Thoracic aorta (tissue), 2 donors: ENCODE measurements around the gene GLYATL1. TPM values are rescaled to one million over a fixed set of nuclear protein-coding genes. Genes with fewer than 3 reads are reported as not detected.

Source experiments
- ATAC-seq: fragments of 150-250 bp; one replicate; pipeline ENCODE4 v1.8.0; 2017; ENCODE audit warnings: low read depth; ENCODE audit not compliant: insufficient number of reproducible peaks, low FRiP score
- DNase-seq: peaks from one replicate; pipeline ENCODE4 v3.0.0-alpha.2; 2020; ENCODE audit warnings: low spot score
- H3K27ac ChIP-seq, 2 donors: fragments of 200-600 bp; sonication (generic); 1 replicate in 1 of 2; 2 replicates in 1 of 2; pipeline ENCODE4 v1.5.1; 2016; ENCODE audit warnings: mild to moderate bottlenecking in 2 of 2, moderate library complexity in 2 of 2
- H3K27me3 ChIP-seq: fragments of 200-600 bp; sonication (generic); replicated peaks from 2 replicates; pipeline ENCODE4 v1.6.0; 2016; ENCODE audit warnings: mild to moderate bottlenecking; ENCODE audit not compliant: insufficient read depth
- H3K36me3 ChIP-seq: fragments of 200-600 bp; sonication (generic); one replicate; pipeline ENCODE4 v1.5.1; 2016
- H3K4me1 ChIP-seq, 2 donors: fragments of 200-600 bp; sonication (generic); 1 replicate in 1 of 2; 2 replicates in 1 of 2; pipeline versions ENCODE4 v1.5.1 to v1.6.0; 2016; ENCODE audit warnings: low read depth in 2 of 2, mild to moderate bottlenecking in 1 of 2; ENCODE audit not compliant: control insufficient read depth in 1 of 2
- H3K4me3 ChIP-seq: fragments of 200-600 bp; sonication (generic); 2 replicates; pipeline ENCODE4 v1.5.1; 2016; ENCODE audit warnings: mild to moderate bottlenecking
- H3K9me3 ChIP-seq: fragments of 200-600 bp; sonication (generic); 2 replicates; pipeline ENCODE4 v1.5.1; 2016
- total RNA-seq, 2 donors: library from RNA; depleted of rRNA; stranded (reverse); fragments of >200 nt; gene quantifications; one replicate each; pipeline versions ENCODE4 v1.1.0 to v1.2.3, GENCODE V29; 2016
- TF ChIP-seq, protein P1 (sequence below): fragments of 200-600 bp; sonication (generic); IDR thresholded peaks from one replicate; pipeline ENCODE4 v1.5.1; 2019; ENCODE audit warnings: antibody characterized with exemption

The GLYATL1 gene
- total RNA-seq, 2 donors from 2014 or later, result not detected

DNA sequence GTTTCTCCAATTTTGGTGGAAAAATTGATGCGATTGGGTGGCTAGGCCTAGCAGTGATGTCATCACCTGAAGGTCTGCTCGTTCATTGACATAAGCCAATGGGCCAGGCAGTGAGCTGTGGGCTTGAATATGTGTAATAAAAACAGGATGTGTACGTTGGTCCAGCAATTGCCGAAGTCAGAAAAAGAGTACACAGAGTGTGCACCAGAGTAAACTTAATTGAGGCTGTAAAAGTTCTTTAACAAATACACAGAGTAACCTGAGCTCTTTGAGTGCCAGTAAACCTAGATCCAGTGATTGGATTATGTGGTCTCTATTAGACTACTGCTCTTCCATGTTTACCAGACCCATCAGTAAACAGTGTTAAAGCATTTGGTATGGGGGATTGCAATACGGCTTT is 13.0 kb upstream of the GLYATL1 start:
- Histone ChIP-seq H3K4me3 (no peak overlapping the region), H3K36me3 (no peaks in the 10 kb centered on the region), H3K27me3 (no peaks in the 10 kb centered on the region), H3K27ac (no peak overlapping the region), H3K9me3 (no peaks in the 10 kb centered on the region), H3K4me1 (no peaks in the 10 kb centered on the region)
- TF ChIP-seq, protein P1, sequence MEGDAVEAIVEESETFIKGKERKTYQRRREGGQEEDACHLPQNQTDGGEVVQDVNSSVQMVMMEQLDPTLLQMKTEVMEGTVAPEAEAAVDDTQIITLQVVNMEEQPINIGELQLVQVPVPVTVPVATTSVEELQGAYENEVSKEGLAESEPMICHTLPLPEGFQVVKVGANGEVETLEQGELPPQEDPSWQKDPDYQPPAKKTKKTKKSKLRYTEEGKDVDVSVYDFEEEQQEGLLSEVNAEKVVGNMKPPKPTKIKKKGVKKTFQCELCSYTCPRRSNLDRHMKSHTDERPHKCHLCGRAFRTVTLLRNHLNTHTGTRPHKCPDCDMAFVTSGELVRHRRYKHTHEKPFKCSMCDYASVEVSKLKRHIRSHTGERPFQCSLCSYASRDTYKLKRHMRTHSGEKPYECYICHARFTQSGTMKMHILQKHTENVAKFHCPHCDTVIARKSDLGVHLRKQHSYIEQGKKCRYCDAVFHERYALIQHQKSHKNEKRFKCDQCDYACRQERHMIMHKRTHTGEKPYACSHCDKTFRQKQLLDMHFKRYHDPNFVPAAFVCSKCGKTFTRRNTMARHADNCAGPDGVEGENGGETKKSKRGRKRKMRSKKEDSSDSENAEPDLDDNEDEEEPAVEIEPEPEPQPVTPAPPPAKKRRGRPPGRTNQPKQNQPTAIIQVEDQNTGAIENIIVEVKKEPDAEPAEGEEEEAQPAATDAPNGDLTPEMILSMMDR, result no peak
- ATAC-seq (no peak), DNase-seq (no peak)

DNA sequence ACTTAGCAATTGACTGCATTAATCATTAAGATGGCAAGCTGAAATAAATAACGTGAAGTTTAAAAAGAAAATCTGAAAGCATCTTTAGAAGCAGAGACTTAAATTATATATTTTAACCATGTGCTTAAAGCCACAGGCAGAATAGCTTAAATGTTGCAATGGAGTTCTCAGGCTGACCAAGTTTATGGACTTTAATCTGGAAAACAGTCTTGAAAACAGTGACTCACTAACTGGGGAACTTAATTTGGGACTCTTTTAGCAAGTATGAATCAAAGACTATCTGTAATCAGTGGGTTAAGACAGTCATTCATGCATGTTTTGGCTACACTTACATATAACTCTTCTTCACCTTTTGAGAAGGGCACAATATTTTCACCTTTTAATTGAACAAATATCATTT is 12.6 kb upstream of the GLYATL1 start:
- ATAC-seq, result no peak
- no peak overlapping the region for H3K4me3 ChIP-seq
- H3K9me3 ChIP-seq, result no peaks in the 10 kb centered on the region
- H3K27me3 ChIP-seq, result no peaks in the 10 kb centered on the region
- TF ChIP-seq, protein P1, result no peak
- DNase-seq, result no peak
- no peaks in the 10 kb centered on the region for H3K4me1 ChIP-seq
- no peaks in the 10 kb centered on the region for H3K36me3 ChIP-seq
- no peak overlapping the region for H3K27ac ChIP-seq

DNA sequence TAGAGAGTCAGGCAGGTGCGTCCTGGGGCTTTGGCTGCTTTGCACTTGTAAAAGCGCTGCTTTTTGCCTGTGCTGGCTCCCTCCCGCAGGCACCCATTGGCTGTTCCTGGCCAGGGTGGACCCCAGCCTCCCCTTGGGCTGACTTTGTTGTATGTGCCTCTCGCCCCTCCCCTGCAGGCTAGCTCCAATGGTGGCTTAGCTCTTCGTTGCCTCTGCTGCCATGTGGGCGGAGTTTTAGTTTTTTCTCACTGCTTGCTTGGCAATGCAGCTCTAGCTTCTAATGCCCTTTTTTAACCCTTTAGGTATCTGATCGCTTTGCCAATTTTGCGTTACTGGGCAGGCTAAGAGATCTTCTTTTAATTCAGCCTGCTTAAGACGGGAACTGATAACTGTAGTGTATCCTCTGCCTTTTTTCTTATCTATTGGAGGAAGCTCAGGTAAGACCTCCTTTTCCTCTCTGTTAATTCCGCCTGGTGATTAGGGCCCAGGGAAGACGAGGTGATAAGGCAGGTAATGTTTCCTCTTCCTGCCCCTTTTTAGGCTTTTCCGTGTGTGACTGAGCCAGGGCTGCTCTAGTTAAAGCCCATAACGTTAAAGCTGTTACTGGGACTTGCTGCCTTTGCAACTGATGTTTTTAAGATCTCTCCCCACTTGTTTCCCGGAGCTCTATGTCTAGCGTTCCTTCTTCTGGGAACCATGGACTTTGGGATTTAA is 11.7 kb upstream of the GLYATL1 start:
- TF ChIP-seq, protein P1, result no peak
- Histone ChIP-seq H3K4me3 (peak overlapping the region; percentile 35), H3K36me3 (no peaks in the 10 kb centered on the region), H3K27ac (no peak overlapping the region), H3K4me1 (no peaks in the 10 kb centered on the region), H3K27me3 (no peaks in the 10 kb centered on the region), H3K9me3 (no peaks in the 10 kb centered on the region)
- DNase-seq (no peak), ATAC-seq (no peak)

- Histone ChIP-seq H3K4me3 (no peak overlapping the region), H3K4me1 (no peaks in the 10 kb centered on the region), H3K27ac (no peak overlapping the region), H3K27me3 (no peaks in the 10 kb centered on the region), H3K9me3 (no peaks in the 10 kb centered on the region), H3K36me3 (no peaks in the 10 kb centered on the region)
- no peak for DNase-seq
- TF ChIP-seq, protein P1, result no peak
- ATAC-seq, result no peak
These were observed 11.2 kb upstream of the GLYATL1 start for GRCh38 chr11:58928107-58928499.

DNA sequence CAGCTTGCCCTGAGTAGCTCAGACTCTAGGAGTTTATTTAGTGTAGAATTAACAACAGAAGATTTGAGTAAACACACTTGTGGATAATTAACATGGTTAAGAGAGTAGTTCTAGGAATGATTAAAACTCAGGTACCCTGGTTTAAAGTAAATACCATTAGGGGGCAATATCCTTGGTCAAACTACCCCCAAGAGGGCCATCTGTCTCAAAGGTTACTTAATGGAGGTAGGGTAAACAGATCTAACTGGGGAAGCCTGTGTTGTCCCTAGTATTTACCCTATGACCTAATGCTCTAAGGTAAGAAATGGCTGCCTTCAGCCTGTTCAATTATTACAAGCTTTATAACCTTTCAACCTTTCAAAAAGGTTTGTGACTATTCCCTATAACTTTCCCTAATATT is 10.6 kb upstream of the GLYATL1 start:
- Histone ChIP-seq H3K4me3 (no peak overlapping the region), H3K36me3 (no peaks in the 10 kb centered on the region), H3K27me3 (no peaks in the 10 kb centered on the region), H3K27ac (no peak overlapping the region), H3K4me1 (no peaks in the 10 kb centered on the region), H3K9me3 (no peaks in the 10 kb centered on the region)
- ATAC-seq (no peak), DNase-seq (no peak)
- TF ChIP-seq, protein P1, result no peak
